Midbrain (tissue), 1 donor: ENCODE results near the gene IL12B.
"Not testable (repeated sequence)": the region's sequence is repeated elsewhere in the genome, so short reads cannot be mapped to it uniquely, and the experiment has no call there.

Source experiments
- DNase-seq: peaks from one replicate; lab custom pipeline; 2025; lab: John Stamatoyannopoulos, UW

The IL12B gene

GRCh38 chr5:159332800-159333544 is 2.7 kb upstream of the IL12B start:
- peak; percentile 31 for DNase-seq

- peak; percentile 23 for DNase-seq
These were observed 1.0 kb upstream of the IL12B start for GRCh38 chr5:159331093-159331973.

GRCh38 chr5:159324986-159325385 is 5.3 kb downstream of the IL12B start:
- DNase-seq = no peak

GRCh38 chr5:159324102-159324755 is 6.1 kb downstream of the IL12B start:
- DNase-seq = no peak

- DNase-seq = no peak
These were observed 8.1 kb downstream of the IL12B start for GRCh38 chr5:159322180-159322579.

GRCh38 chr5:159319832-159320231 is 10.5 kb downstream of the IL12B start:
- no peak for DNase-seq

GRCh38 chr5:159319363-159319762 is 10.9 kb downstream of the IL12B start:
- no peak for DNase-seq

GRCh38 chr5:159318448-159318847 is 11.8 kb downstream of the IL12B start:
- DNase-seq = no peak

GRCh38 chr5:159317849-159318248 is 12.4 kb downstream of the IL12B start:
- no peak for DNase-seq

- DNase-seq = peak; percentile 26
These were observed 13.5 kb downstream of the IL12B start for GRCh38 chr5:159316519-159317383.

- DNase-seq = no peak
These were observed 17.1 kb downstream of the IL12B start for GRCh38 chr5:159313197-159313596.

- no peak for DNase-seq
These were observed 19.2 kb downstream of the IL12B start for GRCh38 chr5:159311063-159311462.

- DNase-seq = no peak
These were observed 19.8 kb downstream of the IL12B start for GRCh38 chr5:159310511-159310910.

GRCh38 chr5:159309689-159310433 is 20.4 kb downstream of the IL12B start:
- DNase-seq = no peak

GRCh38 chr5:159304961-159305595 is 25.2 kb downstream of the IL12B start:
- no peak for DNase-seq

GRCh38 chr5:159303286-159303685 is 27.0 kb downstream of the IL12B start:
- no peak for DNase-seq

- not testable (repeated sequence) for DNase-seq
These were observed 28.1 kb downstream of the IL12B start for GRCh38 chr5:159301929-159302860.

GRCh38 chr5:159301466-159301865 is 28.8 kb downstream of the IL12B start:
- DNase-seq = no peak

- not testable (repeated sequence) for DNase-seq
These were observed 33.0 kb downstream of the IL12B start for GRCh38 chr5:159297300-159297699.
